ENCODE data around the gene MEIOC. TPM values are rescaled to one million over a fixed set of nuclear protein-coding genes. Genes with fewer than 3 reads are reported as not detected.
"Not testable (repeated sequence)": the region's sequence is repeated elsewhere in the genome, so short reads cannot be mapped to it uniquely, and the experiment has no call there.

The MEIOC gene
- total RNA-seq, 1 experiment from 2014 or later, result not detected

- no peak overlapping the region for H3K4me2 ChIP-seq (ENCODE audit: low read depth, low read length, poor library complexity, severe bottlenecking)
- peaks cover 10% of the 10 kb centered on the region for H3K4me1 ChIP-seq (ENCODE audit: low read length)
- H3K27ac ChIP-seq (ENCODE audit: low read length), result no peak overlapping the region
- no peak for DNase-seq
- H3K79me2 ChIP-seq (ENCODE audit: low read length), result no peaks in the 10 kb centered on the region
- no peak overlapping the region for H3K9ac ChIP-seq (ENCODE audit: low read length)
- no peaks in the 10 kb centered on the region for H4K20me1 ChIP-seq (ENCODE audit: insufficient read depth, low read depth, low read length)
- no peak overlapping the region for H3K4me3 ChIP-seq (ENCODE audit: low read length)
- no peaks in the 10 kb centered on the region for H3K36me3 ChIP-seq (ENCODE audit: insufficient read depth, low read length)
- H3K9me2 ChIP-seq (replicated peaks; ENCODE audit: insufficient read depth, low read length), result no peaks in the 10 kb centered on the region
- H3K9me3 ChIP-seq (ENCODE audit: low read length), result no peaks in the 10 kb centered on the region
- no peaks in the 10 kb centered on the region for H3K27me3 ChIP-seq (ENCODE audit: low read length)
- no peak overlapping the region for H2AFZ ChIP-seq (ENCODE audit: low read length)
Observed at GRCh38 chr17:44623070-44623725, 33.1 kb upstream of the MEIOC start.

GRCh38 chr17:44627513-44628242 is 28.6 kb upstream of the MEIOC start:
- no peaks in the 10 kb centered on the region for H4K20me1 ChIP-seq (ENCODE audit: insufficient read depth, low read depth, low read length)
- peak overlapping the region; percentile 72; the same call in 1 of the 2 replicates for H2AFZ ChIP-seq (ENCODE audit: low read length)
- no peaks in the 10 kb centered on the region for H3K36me3 ChIP-seq (ENCODE audit: insufficient read depth, low read length)
- H3K27me3 ChIP-seq (ENCODE audit: low read length), result no peaks in the 10 kb centered on the region
- H3K4me2 ChIP-seq (ENCODE audit: low read depth, low read length, poor library complexity, severe bottlenecking), result peak overlapping the region; percentile 66
- no peaks in the 10 kb centered on the region for H3K9me3 ChIP-seq (ENCODE audit: low read length)
- H3K27ac ChIP-seq (ENCODE audit: low read length), result peak overlapping the region; percentile 67
- H3K9ac ChIP-seq (ENCODE audit: low read length), result peak overlapping the region; percentile 70
- H3K4me1 ChIP-seq (ENCODE audit: low read length), result peaks cover 18% of the 10 kb centered on the region
- no peaks in the 10 kb centered on the region for H3K79me2 ChIP-seq (ENCODE audit: low read length)
- no peak for DNase-seq
- peak overlapping the region; percentile 61 for H3K4me3 ChIP-seq (ENCODE audit: low read length)
- no peaks in the 10 kb centered on the region for H3K9me2 ChIP-seq (replicated peaks; ENCODE audit: insufficient read depth, low read length)

GRCh38 chr17:44628243-44629188 is 27.8 kb upstream of the MEIOC start:
- Histone ChIP-seq H3K4me1 (ENCODE audit: low read length) (peaks cover 18% of the 10 kb centered on the region), H3K4me3 (ENCODE audit: low read length) (peak overlapping the region; percentile 61), H3K79me2 (ENCODE audit: low read length) (no peaks in the 10 kb centered on the region), H3K27me3 (ENCODE audit: low read length) (no peaks in the 10 kb centered on the region), H3K27ac (ENCODE audit: low read length) (peak overlapping the region; percentile 67), H4K20me1 (ENCODE audit: insufficient read depth, low read depth, low read length) (no peaks in the 10 kb centered on the region), H3K9ac (ENCODE audit: low read length) (peak overlapping the region; percentile 70), H3K36me3 (ENCODE audit: insufficient read depth, low read length) (no peaks in the 10 kb centered on the region), H3K9me2 (replicated peaks; ENCODE audit: insufficient read depth, low read length) (no peaks in the 10 kb centered on the region), H3K4me2 (ENCODE audit: low read depth, low read length, poor library complexity, severe bottlenecking) (peak overlapping the region; percentile 66), H3K9me3 (ENCODE audit: low read length) (no peaks in the 10 kb centered on the region), H2AFZ (ENCODE audit: low read length) (peak overlapping the region; percentile 72; the same call in 1 of the 2 replicates)
- peak; percentile 82 for DNase-seq

- Histone ChIP-seq H3K9ac (ENCODE audit: low read length) (no peak overlapping the region), H3K9me2 (replicated peaks; ENCODE audit: insufficient read depth, low read length) (no peaks in the 10 kb centered on the region), H2AFZ (ENCODE audit: low read length) (no peak overlapping the region), H3K27ac (ENCODE audit: low read length) (no peak overlapping the region), H3K4me2 (ENCODE audit: low read depth, low read length, poor library complexity, severe bottlenecking) (no peak overlapping the region), H3K79me2 (ENCODE audit: low read length) (no peaks in the 10 kb centered on the region), H4K20me1 (ENCODE audit: insufficient read depth, low read depth, low read length) (no peaks in the 10 kb centered on the region), H3K27me3 (ENCODE audit: low read length) (no peaks in the 10 kb centered on the region), H3K9me3 (ENCODE audit: low read length) (no peaks in the 10 kb centered on the region), H3K4me3 (ENCODE audit: low read length) (no peak overlapping the region), H3K36me3 (ENCODE audit: insufficient read depth, low read length) (no peaks in the 10 kb centered on the region), H3K4me1 (ENCODE audit: low read length) (peaks cover 18% of the 10 kb centered on the region)
- DNase-seq, result no peak
Observed at GRCh38 chr17:44629314-44629713, 27.0 kb upstream of the MEIOC start.

- H3K79me2 ChIP-seq (ENCODE audit: low read length), result no peaks in the 10 kb centered on the region
- H3K27ac ChIP-seq (ENCODE audit: low read length), result no peak overlapping the region
- no peaks in the 10 kb centered on the region for H4K20me1 ChIP-seq (ENCODE audit: insufficient read depth, low read depth, low read length)
- no peaks in the 10 kb centered on the region for H3K9me3 ChIP-seq (ENCODE audit: low read length)
- H3K4me3 ChIP-seq (ENCODE audit: low read length), result no peak overlapping the region
- H3K27me3 ChIP-seq (ENCODE audit: low read length), result no peaks in the 10 kb centered on the region
- no peaks in the 10 kb centered on the region for H3K36me3 ChIP-seq (ENCODE audit: insufficient read depth, low read length)
- H2AFZ ChIP-seq (ENCODE audit: low read length), result no peak overlapping the region
- no peak overlapping the region for H3K4me2 ChIP-seq (ENCODE audit: low read depth, low read length, poor library complexity, severe bottlenecking)
- H3K9ac ChIP-seq (ENCODE audit: low read length), result no peak overlapping the region
- H3K4me1 ChIP-seq (ENCODE audit: low read length), result peaks cover 18% of the 10 kb centered on the region
- DNase-seq, result no peak
- H3K9me2 ChIP-seq (replicated peaks; ENCODE audit: insufficient read depth, low read length), result no peaks in the 10 kb centered on the region
Observed at GRCh38 chr17:44630703-44631102, 25.6 kb upstream of the MEIOC start.

GRCh38 chr17:44633998-44634397 is 22.3 kb upstream of the MEIOC start:
- Histone ChIP-seq H3K27me3 (ENCODE audit: low read length) (no peaks in the 10 kb centered on the region), H2AFZ (ENCODE audit: low read length) (no peak overlapping the region), H3K27ac (ENCODE audit: low read length) (no peak overlapping the region), H3K9me3 (ENCODE audit: low read length) (no peaks in the 10 kb centered on the region), H3K4me3 (ENCODE audit: low read length) (no peak overlapping the region), H3K4me1 (ENCODE audit: low read length) (no peaks in the 10 kb centered on the region), H3K36me3 (ENCODE audit: insufficient read depth, low read length) (no peaks in the 10 kb centered on the region), H3K9me2 (replicated peaks; ENCODE audit: insufficient read depth, low read length) (no peaks in the 10 kb centered on the region), H3K79me2 (ENCODE audit: low read length) (no peaks in the 10 kb centered on the region), H4K20me1 (ENCODE audit: insufficient read depth, low read depth, low read length) (no peaks in the 10 kb centered on the region), H3K9ac (ENCODE audit: low read length) (no peak overlapping the region), H3K4me2 (ENCODE audit: low read depth, low read length, poor library complexity, severe bottlenecking) (no peak overlapping the region)
- no peak for DNase-seq

GRCh38 chr17:44634401-44634800 is 21.9 kb upstream of the MEIOC start:
- H3K79me2 ChIP-seq (ENCODE audit: low read length); H2AFZ ChIP-seq (ENCODE audit: low read length); H3K27ac ChIP-seq (ENCODE audit: low read length); H3K9ac ChIP-seq (ENCODE audit: low read length); H4K20me1 ChIP-seq (ENCODE audit: insufficient read depth, low read depth, low read length); H3K9me2 ChIP-seq (replicated peaks; ENCODE audit: insufficient read depth, low read length); H3K36me3 ChIP-seq (ENCODE audit: insufficient read depth, low read length); DNase-seq; H3K4me1 ChIP-seq (ENCODE audit: low read length); H3K27me3 ChIP-seq (ENCODE audit: low read length); H3K9me3 ChIP-seq (ENCODE audit: low read length); H3K4me2 ChIP-seq (ENCODE audit: low read depth, low read length, poor library complexity, severe bottlenecking); H3K4me3 ChIP-seq (ENCODE audit: low read length): not testable (repeated sequence)

GRCh38 chr17:44636562-44636961 is 19.7 kb upstream of the MEIOC start:
- Histone ChIP-seq H3K4me3 (ENCODE audit: low read length) (no peak overlapping the region), H4K20me1 (ENCODE audit: insufficient read depth, low read depth, low read length) (no peaks in the 10 kb centered on the region), H3K9me3 (ENCODE audit: low read length) (no peaks in the 10 kb centered on the region), H3K79me2 (ENCODE audit: low read length) (no peaks in the 10 kb centered on the region), H3K27me3 (ENCODE audit: low read length) (no peaks in the 10 kb centered on the region), H3K4me1 (ENCODE audit: low read length) (no peaks in the 10 kb centered on the region), H2AFZ (ENCODE audit: low read length) (no peak overlapping the region), H3K27ac (ENCODE audit: low read length) (no peak overlapping the region), H3K9ac (ENCODE audit: low read length) (no peak overlapping the region), H3K9me2 (replicated peaks; ENCODE audit: insufficient read depth, low read length) (no peaks in the 10 kb centered on the region), H3K36me3 (ENCODE audit: insufficient read depth, low read length) (no peaks in the 10 kb centered on the region), H3K4me2 (ENCODE audit: low read depth, low read length, poor library complexity, severe bottlenecking) (no peak overlapping the region)
- DNase-seq, result peak; percentile 74
